Stimulated activated CD8-positive, alpha-beta memory T cell treated with anti-CD3 and anti-CD28 coated beads, Interleukin-15, amount 100 ng/mL, for 24 hours (primary cell): ENCODE measurements around the gene CMTM3.
"Not testable (repeated sequence)": the region's sequence is repeated elsewhere in the genome, so short reads cannot be mapped to it uniquely, and the experiment has no call there.

Experiments used
- DNase-seq: peaks from one replicate; pipeline ENCODE4 v3.0.0-alpha.2; 2020; ENCODE audit warnings: low read depth

The CMTM3 gene

GRCh38 chr16:66610111-66610820 lies 5.8 kb downstream of the CMTM3 start:
- DNase-seq: no peak

GRCh38 chr16:66611911-66612310 lies 7.4 kb downstream of the CMTM3 start:
- not testable (repeated sequence) for DNase-seq

GRCh38 chr16:66612422-66612821 lies 7.9 kb downstream of the CMTM3 start:
- DNase-seq: no peak

GRCh38 chr16:66614161-66614802 lies 9.8 kb downstream of the CMTM3 start:
- no peak for DNase-seq

GRCh38 chr16:66616169-66616568 lies 11.7 kb downstream of the CMTM3 start:
- DNase-seq: no peak

- DNase-seq: no peak
Measured at GRCh38 chr16:66616592-66616991, 12.1 kb downstream of the CMTM3 start.

- DNase-seq: no peak
Measured at GRCh38 chr16:66617010-66617434, 12.5 kb downstream of the CMTM3 start.

GRCh38 chr16:66617728-66618127 lies 13.2 kb downstream of the CMTM3 start:
- no peak for DNase-seq

- DNase-seq: no peak
Measured at GRCh38 chr16:66618588-66619375, 14.3 kb downstream of the CMTM3 start.

- DNase-seq: no peak
Measured at GRCh38 chr16:66619534-66620428, 15.3 kb downstream of the CMTM3 start.

- no peak for DNase-seq
Measured at GRCh38 chr16:66620429-66620795, 15.9 kb downstream of the CMTM3 start.

- DNase-seq: no peak
Measured at GRCh38 chr16:66621973-66622372, 17.5 kb downstream of the CMTM3 start.

GRCh38 chr16:66622863-66623262 lies 18.4 kb downstream of the CMTM3 start:
- no peak for DNase-seq

GRCh38 chr16:66623755-66624154 lies 19.3 kb downstream of the CMTM3 start:
- DNase-seq: no peak

- DNase-seq: not testable (repeated sequence)
Measured at GRCh38 chr16:66627611-66628378, 23.3 kb downstream of the CMTM3 start.

GRCh38 chr16:66629856-66630255 lies 25.4 kb downstream of the CMTM3 start:
- no peak for DNase-seq

- not testable (repeated sequence) for DNase-seq
Measured at GRCh38 chr16:66630561-66631260, 26.2 kb downstream of the CMTM3 start.

GRCh38 chr16:66631558-66631957 lies 27.1 kb downstream of the CMTM3 start:
- DNase-seq: not testable (repeated sequence)

GRCh38 chr16:66634527-66635196 lies 30.2 kb downstream of the CMTM3 start:
- no peak for DNase-seq

GRCh38 chr16:66635406-66635805 lies 30.9 kb downstream of the CMTM3 start:
- DNase-seq: no peak
